ENCODE measurements around the gene BFSP2.

Gene BFSP2

DNA sequence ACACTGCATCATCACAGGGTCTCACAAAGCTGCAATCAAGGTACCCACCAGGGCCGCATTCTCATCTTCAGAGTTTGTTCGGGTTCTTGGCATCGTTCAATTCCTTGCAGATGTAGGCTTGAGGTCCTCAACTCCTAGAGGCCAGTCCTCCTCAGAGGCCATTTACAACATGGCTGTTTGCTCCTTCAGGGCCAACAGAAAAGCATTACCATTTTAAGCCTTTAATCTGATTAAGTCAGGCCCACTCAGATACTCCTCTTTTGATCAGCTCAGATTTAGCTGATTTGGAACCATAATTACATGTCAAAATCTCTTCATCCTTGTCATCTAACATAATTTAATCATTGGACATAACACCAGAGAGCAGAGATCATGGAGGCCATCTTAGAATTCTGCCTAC lies 55.4 kb downstream of the BFSP2 start:
- Histone ChIP-seq H3K27ac (no peak overlapping the region), H3K4me3 (ENCODE audit: low read depth, low read length) (no peak overlapping the region), H3K27me3 (replicated peaks) (no peaks in the 10 kb centered on the region), H3K36me3 (replicated peaks) (no peaks in the 10 kb centered on the region)
- in situ Hi-C loops (cut with HindIII; ENCODE audit: low pct_ligation_motif_present, low sequenced_read_pairs) = no loop called here
- TF ChIP-seq, protein P1, sequence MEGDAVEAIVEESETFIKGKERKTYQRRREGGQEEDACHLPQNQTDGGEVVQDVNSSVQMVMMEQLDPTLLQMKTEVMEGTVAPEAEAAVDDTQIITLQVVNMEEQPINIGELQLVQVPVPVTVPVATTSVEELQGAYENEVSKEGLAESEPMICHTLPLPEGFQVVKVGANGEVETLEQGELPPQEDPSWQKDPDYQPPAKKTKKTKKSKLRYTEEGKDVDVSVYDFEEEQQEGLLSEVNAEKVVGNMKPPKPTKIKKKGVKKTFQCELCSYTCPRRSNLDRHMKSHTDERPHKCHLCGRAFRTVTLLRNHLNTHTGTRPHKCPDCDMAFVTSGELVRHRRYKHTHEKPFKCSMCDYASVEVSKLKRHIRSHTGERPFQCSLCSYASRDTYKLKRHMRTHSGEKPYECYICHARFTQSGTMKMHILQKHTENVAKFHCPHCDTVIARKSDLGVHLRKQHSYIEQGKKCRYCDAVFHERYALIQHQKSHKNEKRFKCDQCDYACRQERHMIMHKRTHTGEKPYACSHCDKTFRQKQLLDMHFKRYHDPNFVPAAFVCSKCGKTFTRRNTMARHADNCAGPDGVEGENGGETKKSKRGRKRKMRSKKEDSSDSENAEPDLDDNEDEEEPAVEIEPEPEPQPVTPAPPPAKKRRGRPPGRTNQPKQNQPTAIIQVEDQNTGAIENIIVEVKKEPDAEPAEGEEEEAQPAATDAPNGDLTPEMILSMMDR (IDR thresholded peaks at IDR 0.05; ENCODE audit: low read depth, low read length, missing control alignments) = no peak
- no peak for DNase-seq

DNA sequence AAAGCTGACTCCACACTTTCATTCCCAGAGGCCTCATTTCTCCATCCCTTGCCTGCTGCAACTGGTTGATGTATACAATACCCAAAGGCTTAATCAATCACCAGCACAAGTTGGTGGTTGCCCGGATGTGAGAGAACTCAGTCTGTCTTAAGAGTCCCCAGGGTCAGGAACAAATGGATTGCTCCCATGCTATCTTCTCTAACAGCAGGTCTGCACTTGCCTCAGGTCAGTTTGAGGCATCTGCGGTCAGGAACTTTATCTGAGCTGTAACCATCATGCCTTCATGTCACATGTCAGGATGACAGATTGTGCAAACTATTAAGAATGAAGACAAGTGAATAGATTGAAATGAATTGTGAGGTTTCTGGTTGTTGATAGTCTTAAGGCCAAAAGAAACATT lies 56.1 kb downstream of the BFSP2 start:
- H3K27ac ChIP-seq = no peak overlapping the region
- no peak overlapping the region for H3K4me3 ChIP-seq (ENCODE audit: low read depth, low read length)
- H3K27me3 ChIP-seq (replicated peaks) = no peaks in the 10 kb centered on the region
- in situ Hi-C loops (cut with HindIII; ENCODE audit: low pct_ligation_motif_present, low sequenced_read_pairs) = no loop called here
- no peak for DNase-seq
- no peaks in the 10 kb centered on the region for H3K36me3 ChIP-seq (replicated peaks)
- TF ChIP-seq, protein P1 (IDR thresholded peaks at IDR 0.05; ENCODE audit: low read depth, low read length, missing control alignments) = no peak

DNA sequence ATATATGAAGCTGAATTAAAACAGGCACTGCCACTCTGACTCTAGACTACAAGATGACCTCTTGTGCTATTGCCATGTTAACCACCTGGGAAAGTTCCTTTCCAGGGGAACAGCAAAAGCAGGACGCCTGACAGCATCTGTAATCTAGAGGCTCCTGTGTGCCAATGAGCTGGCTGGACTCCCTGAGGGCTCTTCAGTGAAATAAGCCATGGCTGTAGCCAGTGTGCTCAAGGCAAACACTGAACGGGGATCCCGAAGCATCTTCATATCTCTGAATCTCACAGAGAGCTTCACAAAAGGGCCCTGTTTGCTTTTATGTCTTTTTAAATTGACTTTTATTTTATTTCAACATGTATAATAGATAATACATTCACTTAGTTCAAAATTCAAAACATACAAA lies 57.2 kb downstream of the BFSP2 start:
- no peak for DNase-seq
- TF ChIP-seq, protein P1 (IDR thresholded peaks at IDR 0.05; ENCODE audit: low read depth, low read length, missing control alignments) = no peak
- Histone ChIP-seq H3K27me3 (replicated peaks) (no peaks in the 10 kb centered on the region), H3K36me3 (replicated peaks) (no peaks in the 10 kb centered on the region), H3K27ac (no peak overlapping the region), H3K4me3 (ENCODE audit: low read depth, low read length) (no peak overlapping the region)
- in situ Hi-C loops (cut with HindIII; ENCODE audit: low pct_ligation_motif_present, low sequenced_read_pairs) = no loop called here

DNA sequence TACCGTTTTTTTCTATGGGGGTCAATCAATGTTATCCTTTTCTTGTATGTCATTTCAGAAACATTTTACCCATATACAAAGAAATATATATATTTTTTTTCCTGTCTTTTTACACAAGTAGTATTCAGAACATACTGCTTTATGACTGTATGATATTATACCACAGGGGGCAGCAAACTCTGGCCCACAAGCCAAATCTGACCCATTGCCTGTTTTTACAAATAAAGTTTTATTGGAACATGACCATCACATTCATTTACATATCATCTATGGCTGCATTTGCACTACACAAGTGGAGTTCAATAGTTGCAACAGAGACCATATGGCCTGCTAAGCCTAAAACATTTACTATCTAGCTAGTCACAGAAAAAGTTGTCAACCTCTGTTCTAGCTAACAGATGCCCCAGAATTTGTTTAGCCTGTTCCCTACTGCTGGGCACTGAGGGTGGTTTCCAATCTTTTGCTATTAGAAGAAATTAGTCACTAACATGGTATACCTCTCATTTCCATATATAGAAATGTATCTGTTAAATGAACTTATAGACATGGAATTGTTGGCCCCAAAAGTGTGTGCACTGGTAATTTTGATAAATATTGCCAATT lies 57.7 kb downstream of the BFSP2 start:
- no peaks in the 10 kb centered on the region for H3K36me3 ChIP-seq (replicated peaks)
- H3K27me3 ChIP-seq (replicated peaks) = no peaks in the 10 kb centered on the region
- TF ChIP-seq, protein P1 (IDR thresholded peaks at IDR 0.05; ENCODE audit: low read depth, low read length, missing control alignments) = peak; percentile 56
- in situ Hi-C loops (cut with HindIII; ENCODE audit: low pct_ligation_motif_present, low sequenced_read_pairs) = no loop called here
- H3K27ac ChIP-seq = no peak overlapping the region
- no peak overlapping the region for H3K4me3 ChIP-seq (ENCODE audit: low read depth, low read length)
- DNase-seq = no peak

DNA sequence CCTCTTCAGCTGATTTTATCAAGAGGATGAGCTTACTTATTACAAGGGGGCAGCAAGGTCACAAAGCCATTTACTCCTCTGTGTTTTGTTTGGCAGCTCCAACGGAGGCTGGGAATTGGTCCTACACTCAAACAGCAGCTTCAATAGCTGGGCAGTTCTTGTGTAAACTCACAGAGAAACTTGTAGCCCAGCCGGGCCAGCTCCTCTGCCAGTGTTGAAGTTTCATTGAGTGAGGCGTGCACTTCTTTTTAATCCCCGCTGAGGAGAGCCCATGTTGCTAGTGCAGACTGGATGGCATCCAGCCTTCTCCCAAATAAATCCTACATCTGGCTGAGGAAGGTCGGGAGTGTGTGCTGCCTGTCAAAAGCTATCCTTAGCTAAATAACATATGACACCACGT lies 59.5 kb downstream of the BFSP2 start:
- DNase-seq = no peak
- TF ChIP-seq, protein P1 (IDR thresholded peaks at IDR 0.05; ENCODE audit: low read depth, low read length, missing control alignments) = no peak
- H3K27me3 ChIP-seq (replicated peaks) = no peaks in the 10 kb centered on the region
- no peak overlapping the region for H3K4me3 ChIP-seq (ENCODE audit: low read depth, low read length)
- no peak overlapping the region for H3K27ac ChIP-seq
- no peaks in the 10 kb centered on the region for H3K36me3 ChIP-seq (replicated peaks)
- in situ Hi-C loops (cut with HindIII; ENCODE audit: low pct_ligation_motif_present, low sequenced_read_pairs) = no loop called here

DNA sequence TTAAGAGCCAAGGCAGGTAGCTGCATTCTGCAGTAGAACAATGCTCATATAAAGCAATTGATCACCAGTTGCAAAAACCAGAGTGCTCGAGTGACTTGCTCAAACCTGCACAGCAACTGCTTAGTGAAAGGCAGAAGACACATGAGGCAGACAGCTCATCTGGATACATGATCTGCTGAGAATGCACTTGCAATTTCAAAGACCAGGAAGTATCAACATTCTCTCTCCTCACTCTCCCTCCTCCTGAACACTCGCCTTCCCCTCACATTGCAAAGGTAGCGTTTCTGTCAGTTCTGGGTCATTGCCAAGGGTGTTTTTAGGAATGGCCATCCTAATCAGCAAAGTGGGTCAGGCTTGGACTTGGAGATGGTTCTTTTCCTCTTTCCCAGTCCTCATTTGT lies 61.0 kb downstream of the BFSP2 start:
- Histone ChIP-seq H3K27ac (no peak overlapping the region), H3K27me3 (replicated peaks) (no peaks in the 10 kb centered on the region), H3K4me3 (ENCODE audit: low read depth, low read length) (no peak overlapping the region), H3K36me3 (replicated peaks) (no peaks in the 10 kb centered on the region)
- TF ChIP-seq, protein P1 (IDR thresholded peaks at IDR 0.05; ENCODE audit: low read depth, low read length, missing control alignments) = no peak
- in situ Hi-C loops (cut with HindIII; ENCODE audit: low pct_ligation_motif_present, low sequenced_read_pairs) = no loop called here
- DNase-seq = no peak
